PC-9 (cell line): Measurements from ENCODE around the gene OR13J1.
A peak's percentile ranks its signal among the peaks of the same experiment; 100 is the strongest.

Experiments used
- EZH2 ChIP-seq: fragments of 200-600 bp; sonication (generic); IDR thresholded peaks from 2 replicates; pipeline ENCODE4 v1.8.0; 2017; ENCODE audit warnings: antibody characterized with exemption, low read depth
- TF ChIP-seq, protein P1 (sequence below): fragments of 200-600 bp; sonication (generic); conservative IDR thresholded peaks from 2 replicates; pipeline ENCODE4 v1.6.1; 2017; ENCODE audit warnings: mixed run types, antibody characterized with exemption, mild to moderate bottlenecking, moderate library complexity

DNA sequence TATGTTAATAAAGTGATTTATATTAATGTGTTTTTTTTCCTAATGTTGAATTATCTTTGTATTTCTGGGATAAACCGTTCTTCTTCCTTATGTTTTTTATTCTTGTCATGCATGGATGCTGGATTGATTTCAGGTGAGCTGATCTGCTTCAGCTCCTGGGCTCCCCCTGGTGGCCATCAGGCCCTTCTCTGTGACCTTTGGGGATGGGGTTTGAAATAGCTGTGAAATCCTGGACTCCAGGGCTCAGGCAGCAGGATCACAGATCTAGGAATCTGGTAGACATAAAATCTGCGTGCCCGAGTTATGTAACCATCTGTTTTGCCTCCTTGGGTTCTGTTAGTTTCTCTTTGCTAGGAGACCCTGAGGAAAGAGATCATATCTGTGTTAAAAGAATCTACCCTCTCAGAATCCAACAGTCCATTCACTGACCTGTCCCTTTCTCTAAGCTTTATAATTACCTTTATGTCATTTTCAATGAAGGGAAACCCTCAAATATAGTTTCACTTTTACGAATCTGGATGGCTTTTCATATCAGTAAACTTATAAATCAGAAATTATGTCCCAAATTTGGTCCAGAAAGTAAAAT lies 12.2 kb upstream of the OR13J1 start:
- TF ChIP-seq, protein P1, sequence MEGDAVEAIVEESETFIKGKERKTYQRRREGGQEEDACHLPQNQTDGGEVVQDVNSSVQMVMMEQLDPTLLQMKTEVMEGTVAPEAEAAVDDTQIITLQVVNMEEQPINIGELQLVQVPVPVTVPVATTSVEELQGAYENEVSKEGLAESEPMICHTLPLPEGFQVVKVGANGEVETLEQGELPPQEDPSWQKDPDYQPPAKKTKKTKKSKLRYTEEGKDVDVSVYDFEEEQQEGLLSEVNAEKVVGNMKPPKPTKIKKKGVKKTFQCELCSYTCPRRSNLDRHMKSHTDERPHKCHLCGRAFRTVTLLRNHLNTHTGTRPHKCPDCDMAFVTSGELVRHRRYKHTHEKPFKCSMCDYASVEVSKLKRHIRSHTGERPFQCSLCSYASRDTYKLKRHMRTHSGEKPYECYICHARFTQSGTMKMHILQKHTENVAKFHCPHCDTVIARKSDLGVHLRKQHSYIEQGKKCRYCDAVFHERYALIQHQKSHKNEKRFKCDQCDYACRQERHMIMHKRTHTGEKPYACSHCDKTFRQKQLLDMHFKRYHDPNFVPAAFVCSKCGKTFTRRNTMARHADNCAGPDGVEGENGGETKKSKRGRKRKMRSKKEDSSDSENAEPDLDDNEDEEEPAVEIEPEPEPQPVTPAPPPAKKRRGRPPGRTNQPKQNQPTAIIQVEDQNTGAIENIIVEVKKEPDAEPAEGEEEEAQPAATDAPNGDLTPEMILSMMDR: peak; percentile 91
- TF ChIP-seq EZH2: no peak
